ENCODE data around the gene MAGEA6.
"Not testable (repeated sequence)": the region's sequence is repeated elsewhere in the genome, so short reads cannot be mapped to it uniquely, and the experiment has no call there.

The MAGEA6 gene

DNA sequence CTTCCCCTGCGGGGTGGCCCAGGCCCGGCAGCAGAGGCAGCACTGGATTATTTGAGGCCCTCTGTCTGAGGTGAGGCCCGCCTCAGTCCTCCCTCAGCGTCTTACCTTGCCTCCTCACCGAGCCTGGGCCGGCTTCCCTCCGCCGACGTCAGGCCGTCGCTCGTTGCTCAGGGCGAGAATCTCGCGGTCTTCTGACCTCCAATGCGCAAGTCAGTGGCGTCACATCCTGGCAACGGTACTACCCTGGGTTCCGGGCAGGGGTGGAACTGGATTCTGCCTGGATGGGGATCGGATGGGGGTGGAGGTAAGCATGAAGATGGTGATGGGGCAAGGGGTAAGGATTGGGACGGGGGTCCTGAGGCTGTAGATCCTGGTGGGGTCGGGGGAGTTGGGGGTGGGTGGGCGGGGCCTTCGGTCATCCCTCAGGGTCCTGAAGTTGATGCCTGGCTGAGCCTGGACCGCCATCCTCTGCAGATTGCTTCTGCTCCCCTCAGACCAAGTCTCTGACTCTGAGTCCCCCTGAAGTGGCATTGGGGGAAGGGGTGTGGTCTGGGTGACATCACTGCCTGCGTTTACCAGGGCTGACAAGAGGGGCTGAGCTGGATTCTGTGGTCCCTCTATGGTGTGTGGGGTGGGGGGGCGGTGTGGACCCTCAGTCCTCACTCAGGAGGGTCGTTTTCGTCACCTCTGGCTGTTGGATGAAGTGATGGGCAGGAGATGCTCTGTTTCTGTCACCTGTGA, at the start of gene MAGEA6:
TSS of gene MAGEA6 (minus strand) at position 141 of the 741 bp plus-strand sequence. CDS start 2,039 bp downstream, outside the sequence.
- not testable (repeated sequence) for FAIRE-seq; DNase-seq (ENCODE audit: insufficient read length, low spot score)

- DNase-seq (ENCODE audit: insufficient read length, low spot score) (no peak), FAIRE-seq (no peak)
- no peak for TF ChIP-seq POLR2A (IDR thresholded peaks at IDR 0.05; ENCODE audit: low read depth, low read length)
Measured at GRCh38 chrX:152819266-152819665, 49.8 kb upstream of the MAGEA6 start.

- no peak for DNase-seq (ENCODE audit: insufficient read length, low spot score)
- FAIRE-seq = no peak
- no peak for TF ChIP-seq POLR2A (IDR thresholded peaks at IDR 0.05; ENCODE audit: low read depth, low read length)
Measured at GRCh38 chrX:152818356-152818755, 48.9 kb upstream of the MAGEA6 start.

GRCh38 chrX:152817078-152817764, 47.7 kb upstream of the MAGEA6 start:
- DNase-seq (ENCODE audit: insufficient read length, low spot score) (no peak), FAIRE-seq (peak; percentile 27)
- TF ChIP-seq POLR2A (IDR thresholded peaks at IDR 0.05; ENCODE audit: low read depth, low read length) = no peak

- no peak for TF ChIP-seq POLR2A (IDR thresholded peaks at IDR 0.05; ENCODE audit: low read depth, low read length)
- DNase-seq (ENCODE audit: insufficient read length, low spot score) = no peak
- no peak for FAIRE-seq
Measured at GRCh38 chrX:152814048-152814447, 44.6 kb upstream of the MAGEA6 start.

DNA sequence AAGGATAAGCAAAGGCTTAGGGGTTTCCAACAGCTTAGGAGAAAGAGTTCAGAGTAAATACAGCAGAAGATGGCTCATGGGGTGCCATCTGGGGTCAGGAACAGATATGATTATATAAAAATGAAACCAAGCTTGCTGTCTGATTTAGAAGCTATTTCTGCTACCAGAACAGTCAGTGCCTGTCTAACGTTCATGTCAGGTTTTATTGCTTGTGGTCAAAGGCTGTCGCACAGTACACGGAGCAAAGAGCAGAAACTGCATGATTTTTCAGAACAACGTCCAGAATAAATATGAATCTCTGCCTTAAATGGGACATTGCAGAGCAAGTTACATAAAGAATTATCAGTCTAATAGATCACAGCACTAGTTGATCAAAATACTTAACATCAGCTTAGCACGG, 43.7 kb upstream of the MAGEA6 start:
- no peak for FAIRE-seq
- no peak for DNase-seq (ENCODE audit: insufficient read length, low spot score)
- TF ChIP-seq POLR2A (IDR thresholded peaks at IDR 0.05; ENCODE audit: low read depth, low read length) = no peak

DNA sequence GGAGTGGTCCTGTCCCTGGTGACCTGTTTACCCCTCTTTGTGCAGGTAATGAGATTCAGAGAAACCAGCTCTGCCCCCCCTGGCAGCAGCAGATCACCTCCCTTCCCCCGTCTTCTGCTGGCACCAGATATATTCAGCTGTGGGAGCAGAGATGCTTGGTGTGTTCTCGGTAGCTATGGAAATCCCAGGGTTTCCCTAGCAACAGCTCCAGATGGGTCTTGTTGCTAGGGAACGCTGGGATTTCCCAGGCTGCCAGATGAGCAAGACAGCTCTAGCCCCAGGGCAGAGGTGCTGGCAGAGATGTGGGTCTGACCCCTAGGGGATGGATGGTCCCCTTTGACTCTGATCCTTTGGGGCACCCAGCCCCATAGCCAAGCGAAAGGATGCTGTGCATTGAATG, 40.9 kb upstream of the MAGEA6 start:
- FAIRE-seq (no peak), DNase-seq (ENCODE audit: insufficient read length, low spot score) (no peak)
- no peak for TF ChIP-seq POLR2A (IDR thresholded peaks at IDR 0.05; ENCODE audit: low read depth, low read length)

DNA sequence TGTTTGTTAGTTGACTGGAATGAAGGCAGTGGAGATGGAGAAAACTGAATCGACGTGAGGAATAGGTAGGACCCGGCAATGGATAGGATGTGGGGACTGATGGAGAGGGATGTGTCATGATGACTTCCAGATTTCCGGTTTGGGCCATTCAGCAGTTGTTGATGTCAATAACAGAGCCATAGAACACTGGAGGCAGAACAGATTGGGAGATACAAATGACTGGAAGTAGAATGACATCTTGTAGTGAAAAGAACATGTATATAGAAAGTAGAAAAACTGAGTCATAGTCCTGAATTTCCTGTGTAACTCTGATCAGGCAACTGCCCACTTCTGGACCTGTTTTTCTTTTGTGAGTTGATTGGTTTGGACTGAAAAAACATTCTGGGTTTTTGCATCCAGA, 36.5 kb upstream of the MAGEA6 start:
- no peak for DNase-seq (ENCODE audit: insufficient read length, low spot score)
- TF ChIP-seq POLR2A (IDR thresholded peaks at IDR 0.05; ENCODE audit: low read depth, low read length) = no peak

DNA sequence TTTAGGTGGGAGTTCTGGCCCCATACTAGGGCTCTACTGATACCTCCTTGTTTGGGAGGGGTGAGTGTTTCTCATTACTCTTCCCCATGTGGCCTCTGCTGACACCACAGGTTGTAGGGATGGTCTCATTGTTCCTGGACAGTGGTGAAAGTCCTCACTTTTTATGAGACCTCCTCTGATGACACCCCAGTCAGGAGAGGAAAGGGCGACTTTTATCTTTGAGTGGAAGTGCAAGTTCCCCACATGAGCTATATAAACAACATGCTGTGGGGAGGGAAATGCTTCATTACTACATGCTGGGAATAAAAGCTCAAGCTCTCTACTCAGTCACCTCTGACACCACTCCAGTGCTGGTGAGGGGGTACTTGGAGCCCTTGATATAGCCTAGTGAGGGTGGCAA, 29.5 kb upstream of the MAGEA6 start:
- no peak for TF ChIP-seq POLR2A (IDR thresholded peaks at IDR 0.05; ENCODE audit: low read depth, low read length)
- FAIRE-seq (no peak), DNase-seq (ENCODE audit: insufficient read length, low spot score) (no peak)

More for the DNA sequence above, 36.5 kb upstream of the MAGEA6 start:
- FAIRE-seq = no peak

- not testable (repeated sequence) for DNase-seq (ENCODE audit: insufficient read length, low spot score); FAIRE-seq
Measured at GRCh38 chrX:152787062-152787461, 17.6 kb upstream of the MAGEA6 start.

- not testable (repeated sequence) for FAIRE-seq; DNase-seq (ENCODE audit: insufficient read length, low spot score)
Measured at GRCh38 chrX:152766562-152766961, 2.9 kb downstream of the MAGEA6 start.

DNA sequence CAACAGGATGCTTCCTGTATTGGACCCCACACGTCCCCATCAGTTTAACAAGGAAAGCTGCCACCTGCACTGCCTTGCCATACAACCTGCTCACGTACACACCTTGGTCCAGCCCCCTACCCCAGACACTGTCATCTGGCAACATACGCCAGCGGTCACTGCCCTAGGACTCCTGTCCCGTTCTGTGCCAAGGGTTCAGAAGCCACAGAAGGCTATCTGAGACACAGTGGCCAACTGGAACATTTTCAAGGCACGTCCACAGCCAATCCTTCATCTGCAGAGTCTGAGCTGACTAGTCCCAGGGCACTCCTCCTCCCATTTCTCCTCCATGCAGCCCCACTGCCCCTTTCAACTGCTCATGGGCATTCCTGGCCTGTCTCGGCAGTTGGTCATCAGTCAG, 7.9 kb downstream of the MAGEA6 start:
- not testable (repeated sequence) for FAIRE-seq; DNase-seq (ENCODE audit: insufficient read length, low spot score)

DNA sequence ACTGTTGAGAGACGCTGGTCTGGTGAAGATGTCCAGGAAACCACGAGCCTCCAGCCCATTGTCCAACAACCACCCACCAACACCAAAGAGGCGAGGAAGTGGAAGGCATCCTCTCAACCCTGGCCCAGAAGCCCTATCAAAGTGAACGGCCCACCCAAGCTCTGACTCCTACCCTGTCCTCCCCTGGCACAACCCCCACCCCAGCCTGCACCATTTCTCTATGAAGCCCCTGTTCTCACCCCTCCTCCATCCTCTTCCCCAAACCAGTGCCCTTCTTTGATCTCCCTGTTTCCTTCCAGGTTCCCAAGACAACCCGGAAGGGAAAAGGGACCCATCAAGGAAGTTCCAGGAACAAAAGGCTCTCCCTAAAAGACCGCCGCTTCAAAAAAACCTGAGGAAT, 9.9 kb downstream of the MAGEA6 start:
- DNase-seq (ENCODE audit: insufficient read length, low spot score); FAIRE-seq: not testable (repeated sequence)

GRCh38 chrX:152758918-152759317, 10.6 kb downstream of the MAGEA6 start, which contains the start of gene CSAG3:
TSS of gene CSAG3 (plus strand) at chrX:152759218.
- FAIRE-seq; DNase-seq (ENCODE audit: insufficient read length, low spot score): not testable (repeated sequence)

DNA sequence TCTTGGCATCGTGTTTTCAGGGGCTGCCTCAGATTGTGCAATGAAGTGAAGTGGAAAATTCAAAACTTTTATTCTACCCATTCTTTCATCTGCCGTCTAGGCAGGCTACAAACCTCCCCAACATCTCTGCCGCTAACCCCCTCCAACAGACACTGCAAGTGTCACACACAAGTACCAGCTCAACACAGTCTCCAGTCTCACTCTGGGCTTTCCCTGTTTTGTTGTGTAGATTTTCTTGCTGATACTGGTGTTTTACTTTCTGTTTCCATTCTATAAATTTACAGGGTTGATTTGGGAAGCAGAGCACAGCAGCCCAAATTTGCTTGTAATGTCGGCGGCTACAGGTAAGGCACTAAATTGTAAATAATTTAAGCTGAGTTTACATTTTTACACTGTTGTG, 14.6 kb downstream of the MAGEA6 start:
- not testable (repeated sequence) for FAIRE-seq; DNase-seq (ENCODE audit: insufficient read length, low spot score)

DNA sequence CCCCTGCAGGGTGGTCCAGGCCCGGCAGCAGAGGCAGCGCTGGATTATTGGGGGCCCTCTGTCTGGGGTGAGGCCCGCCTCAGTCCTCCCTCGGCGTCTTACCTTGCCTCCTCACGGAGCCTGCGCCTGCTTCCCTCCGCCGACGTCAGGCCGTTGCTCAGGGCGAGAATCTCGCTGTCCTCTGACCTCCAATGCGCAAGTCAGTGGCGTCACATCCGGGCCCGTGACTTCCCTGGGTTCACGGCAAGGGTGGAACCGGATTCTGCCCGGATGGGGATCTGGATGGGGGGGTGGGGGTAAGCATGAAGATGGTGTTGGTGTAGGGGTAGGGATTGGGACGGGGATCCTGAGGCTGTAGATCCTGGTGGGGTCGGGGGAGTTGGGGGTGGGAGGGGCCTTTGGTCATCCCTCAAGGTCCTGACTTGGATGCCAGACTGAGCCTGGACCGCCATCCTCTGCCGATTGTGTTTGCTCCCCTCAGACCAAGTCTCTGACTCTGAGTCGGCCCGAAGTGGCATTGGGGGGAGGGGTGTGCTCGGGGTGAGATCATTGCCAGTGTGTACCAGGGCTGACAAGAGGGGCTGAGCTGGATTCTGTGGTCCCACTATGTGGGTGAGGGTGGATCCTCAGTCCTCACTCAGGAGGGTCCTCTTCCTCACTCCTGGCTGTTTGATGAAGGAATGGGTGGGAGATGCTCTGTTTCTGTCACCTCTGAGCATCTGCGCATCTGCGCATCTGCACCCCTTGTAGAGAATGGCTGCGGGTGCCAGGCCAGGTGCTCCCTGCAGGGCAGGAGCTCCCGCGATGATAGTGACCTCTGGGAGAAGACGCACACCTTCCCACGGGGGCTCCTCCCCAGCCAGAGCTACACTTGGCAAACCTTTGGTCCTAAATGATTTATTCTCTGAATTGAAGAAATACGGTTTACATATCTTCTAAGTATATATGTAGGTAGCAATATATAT, 15.5 kb downstream of the MAGEA6 start, which contains the start of gene MAGEA2:
TSS of gene MAGEA2 (minus strand) at position 157 of the 965 bp plus-strand sequence. CDS start 2,479 bp downstream, outside the sequence.
- FAIRE-seq; DNase-seq (ENCODE audit: insufficient read length, low spot score): not testable (repeated sequence)
